NT2/D1 (cell line): Measurements from ENCODE around the gene UMPS.
"Not testable (repeated sequence)": the region's sequence is repeated elsewhere in the genome, so short reads cannot be mapped to it uniquely, and the experiment has no call there.

Source experiments
- SUZ12 ChIP-seq: IDR thresholded peaks from 2 replicates; pipeline ENCODE4 v1.6.1; 2011; ENCODE audit not compliant: insufficient read length, insufficient read depth; ENCODE audit errors: extremely low read depth
- YY1 ChIP-seq: IDR thresholded peaks from 2 replicates; pipeline ENCODE4 v1.6.1; 2011; ENCODE audit not compliant: insufficient read length, insufficient read depth

DNA sequence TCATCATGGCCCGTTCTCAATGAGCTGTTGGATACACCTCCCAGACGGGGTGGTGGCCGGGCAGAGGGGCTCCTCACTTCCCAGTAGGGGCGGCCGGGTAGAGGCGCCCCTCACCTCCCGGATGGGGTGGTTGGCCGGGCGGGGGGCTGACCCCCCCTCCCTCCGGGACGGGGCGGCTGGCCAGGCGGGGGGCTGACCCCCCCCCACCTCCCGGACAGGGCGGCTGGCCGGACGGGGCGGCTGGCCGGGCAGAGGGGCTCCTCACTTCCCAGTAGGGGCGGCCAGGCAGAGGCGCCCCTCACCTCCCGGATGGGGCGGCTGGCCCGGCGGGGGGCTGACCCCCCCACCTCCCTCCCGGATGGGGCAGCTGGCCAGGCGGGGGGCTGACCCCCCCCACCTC, 19.6 kb downstream of the UMPS start:
- not testable (repeated sequence) for TF ChIP-seq YY1, SUZ12
